GM12892 (cell line): Measurements from ENCODE around the gene TBC1D9B.

ENCODE experiments used
- POLR2A ChIP-seq: IDR thresholded peaks from 2 replicates; pipeline ENCODE4 v1.6.1; 2011; ENCODE audit warnings: low read depth, low read length, control low read depth
- POLR2AphosphoS5 ChIP-seq: IDR thresholded peaks from 2 replicates; pipeline ENCODE4 v1.6.1; 2011; ENCODE audit warnings: low read depth, low read length, control low read depth
- TAF1 ChIP-seq: IDR thresholded peaks from 2 replicates; pipeline ENCODE4 v1.6.1; 2011; ENCODE audit warnings: low read depth, mild to moderate bottlenecking, control low read depth, low read length, borderline replicate concordance

DNA sequence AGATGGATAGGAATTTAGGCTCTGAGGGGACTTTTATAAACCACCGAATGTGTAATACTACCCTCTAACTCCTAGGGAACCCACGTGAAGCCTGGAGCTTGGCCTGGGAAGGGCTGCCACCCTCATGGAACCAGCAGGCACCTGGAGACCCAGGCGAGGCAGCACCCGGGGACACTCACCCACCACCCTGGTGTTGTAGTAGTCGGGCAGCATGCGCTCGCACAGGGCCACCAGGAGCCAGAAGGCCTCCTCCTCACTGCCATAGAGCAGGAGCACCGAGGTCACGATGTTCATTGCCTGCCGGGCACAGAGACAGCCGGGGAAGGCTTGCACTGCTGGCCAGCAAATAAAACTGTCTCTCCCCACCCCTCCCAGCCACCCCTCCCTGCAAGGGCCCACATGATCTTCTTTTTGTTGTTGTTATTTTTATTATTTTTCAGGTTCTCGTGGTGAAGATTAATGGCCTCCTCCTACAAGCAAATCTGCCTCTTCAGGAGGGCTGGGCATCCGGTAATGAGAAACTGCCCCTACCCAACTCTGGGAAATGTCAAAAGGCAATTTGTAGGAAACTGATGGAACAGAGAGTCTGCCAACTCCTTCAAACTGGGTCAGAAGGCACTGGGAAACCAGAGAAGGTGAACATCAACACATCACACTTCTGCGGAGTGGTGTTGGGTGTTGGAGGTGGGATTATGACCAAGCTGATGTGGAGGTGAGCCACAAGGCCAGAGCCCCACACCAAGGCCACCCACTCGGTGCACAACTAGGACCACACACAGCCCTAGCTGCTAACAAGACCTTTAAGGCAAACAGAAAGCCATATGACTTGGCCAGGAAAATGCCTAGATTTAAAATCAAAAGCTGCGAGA lies 31.7 kb downstream of the TBC1D9B start:
- TF ChIP-seq POLR2A (no peak), POLR2AphosphoS5 (no peak), TAF1 (no peak)
